DND-41 (cell line): ENCODE results near the gene GABARAPL1.

ENCODE experiments used
- ATAC-seq: fragments of 200-7000 bp; cut with Tn5 transposase; 3 replicates; pipeline ENCODE4 v1.9.1; 2021; ENCODE audit warnings: low read depth; ENCODE audit not compliant: insufficient read depth
- DNase-seq: peaks from one replicate; pipeline ENCODE4 v3.0.0-alpha.2; 2020
- H2AFZ ChIP-seq: 2 replicates; pipeline ENCODE4 v1.6.0; 2012; ENCODE audit warnings: low read depth, low read length
- H3K27ac ChIP-seq: 2 replicates; pipeline ENCODE4 v1.5.1; 2012; ENCODE audit warnings: low read length, inconsistent platforms
- H3K27me3 ChIP-seq: fragments of 200-600 bp; sonication (generic); 2 replicates; pipeline ENCODE4 v1.6.0; 2012; ENCODE audit warnings: low read length, mild to moderate bottlenecking, inconsistent platforms; ENCODE audit not compliant: insufficient read depth, poor library complexity
- H3K36me3 ChIP-seq: 2 replicates; pipeline ENCODE4 v1.5.1; 2012; ENCODE audit warnings: low read length, inconsistent platforms; ENCODE audit not compliant: insufficient read depth
- H3K4me1 ChIP-seq: 2 replicates; pipeline ENCODE4 v1.5.1; 2012; ENCODE audit warnings: mild to moderate bottlenecking, low read length; ENCODE audit not compliant: insufficient read depth
- H3K4me2 ChIP-seq: 2 replicates; pipeline ENCODE4 v1.6.0; 2012; ENCODE audit warnings: mild to moderate bottlenecking, moderate library complexity, low read length, inconsistent platforms; ENCODE audit not compliant: insufficient read depth
- H3K4me3 ChIP-seq, 2 experiments: fragments of 200-600 bp in 1 of 2; shearing (Covaris generic) in 1 of 2; 2 replicates each; pipeline ENCODE4 v1.5.1; 2012 to 2016; ENCODE audit warnings: inconsistent platforms in 2 of 2, low read length in 2 of 2, mild to moderate bottlenecking in 2 of 2, low read depth in 1 of 2, moderate library complexity in 1 of 2
- H3K79me2 ChIP-seq: 2 replicates; pipeline ENCODE4 v1.6.0; 2012; ENCODE audit warnings: low read length, inconsistent platforms; ENCODE audit not compliant: insufficient read depth
- H3K9ac ChIP-seq: 2 replicates; pipeline ENCODE4 v1.6.0; 2012; ENCODE audit warnings: low read depth, mild to moderate bottlenecking, inconsistent platforms, low read length, moderate library complexity
- H3K9me3 ChIP-seq: 2 replicates; pipeline ENCODE4 v1.5.1; 2012; ENCODE audit warnings: low read length, moderate library complexity, mild to moderate bottlenecking, inconsistent platforms; ENCODE audit not compliant: insufficient read depth, severe bottlenecking
- H4K20me1 ChIP-seq: 2 replicates; pipeline ENCODE4 v1.6.0; 2012; ENCODE audit warnings: low read length; ENCODE audit not compliant: insufficient read depth
- EZH2 ChIP-seq: IDR thresholded peaks from 3 replicates; pipeline ENCODE4 v1.6.1; 2012; ENCODE audit warnings: borderline replicate concordance, low read depth, mild to moderate bottlenecking, moderate library complexity, low read length, inconsistent platforms; ENCODE audit not compliant: severe bottlenecking
- TF ChIP-seq, protein P1 (sequence below): IDR thresholded peaks from 2 replicates; pipeline ENCODE4 v1.5.1; 2012; ENCODE audit warnings: borderline replicate concordance, low read length, moderate library complexity, mild to moderate bottlenecking; ENCODE audit not compliant: poor library complexity, severe bottlenecking; ENCODE audit errors: extremely low read depth

Gene GABARAPL1

DNA sequence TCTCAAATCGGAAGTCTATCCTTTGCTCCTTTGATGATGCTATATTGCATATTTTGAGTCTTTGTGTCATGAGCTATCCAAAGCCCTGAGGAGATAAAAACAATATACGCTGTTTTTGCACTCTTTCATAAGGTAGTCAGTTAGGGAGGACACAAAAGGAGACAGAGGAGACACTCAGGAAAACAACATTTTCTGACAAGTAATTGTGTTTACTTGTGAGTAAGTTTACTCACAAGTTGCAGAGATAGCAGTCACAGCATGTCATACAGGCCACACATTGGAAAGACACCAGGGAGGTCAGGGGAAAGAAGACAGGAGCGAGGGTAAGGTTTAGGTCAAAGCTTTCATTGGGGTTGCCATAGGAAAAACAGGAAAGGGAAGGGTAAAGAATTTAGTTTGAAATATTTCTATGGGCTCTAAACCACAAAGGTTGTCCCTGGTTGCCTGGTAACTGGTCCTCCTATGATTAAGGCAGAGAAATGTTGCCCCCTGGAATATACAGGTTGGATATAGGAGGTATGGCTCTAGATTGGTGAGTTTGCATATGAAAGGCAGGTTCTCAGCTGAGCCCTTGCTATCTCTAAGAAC lies 7.4 kb upstream of the GABARAPL1 start:
- no peak for ATAC-seq
- no peak overlapping the region for H3K4me2 ChIP-seq
- no peak overlapping the region for H2AFZ ChIP-seq
- no peak overlapping the region for H3K9ac ChIP-seq
- no peak overlapping the region for H3K4me3 ChIP-seq
- H3K4me1 ChIP-seq, result no peaks in the 10 kb centered on the region
- DNase-seq, result no peak
- no peaks in the 10 kb centered on the region for H3K27me3 ChIP-seq
- TF ChIP-seq EZH2, result no peak
- TF ChIP-seq, protein P1, sequence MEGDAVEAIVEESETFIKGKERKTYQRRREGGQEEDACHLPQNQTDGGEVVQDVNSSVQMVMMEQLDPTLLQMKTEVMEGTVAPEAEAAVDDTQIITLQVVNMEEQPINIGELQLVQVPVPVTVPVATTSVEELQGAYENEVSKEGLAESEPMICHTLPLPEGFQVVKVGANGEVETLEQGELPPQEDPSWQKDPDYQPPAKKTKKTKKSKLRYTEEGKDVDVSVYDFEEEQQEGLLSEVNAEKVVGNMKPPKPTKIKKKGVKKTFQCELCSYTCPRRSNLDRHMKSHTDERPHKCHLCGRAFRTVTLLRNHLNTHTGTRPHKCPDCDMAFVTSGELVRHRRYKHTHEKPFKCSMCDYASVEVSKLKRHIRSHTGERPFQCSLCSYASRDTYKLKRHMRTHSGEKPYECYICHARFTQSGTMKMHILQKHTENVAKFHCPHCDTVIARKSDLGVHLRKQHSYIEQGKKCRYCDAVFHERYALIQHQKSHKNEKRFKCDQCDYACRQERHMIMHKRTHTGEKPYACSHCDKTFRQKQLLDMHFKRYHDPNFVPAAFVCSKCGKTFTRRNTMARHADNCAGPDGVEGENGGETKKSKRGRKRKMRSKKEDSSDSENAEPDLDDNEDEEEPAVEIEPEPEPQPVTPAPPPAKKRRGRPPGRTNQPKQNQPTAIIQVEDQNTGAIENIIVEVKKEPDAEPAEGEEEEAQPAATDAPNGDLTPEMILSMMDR, result no peak
- no peaks in the 10 kb centered on the region for H3K9me3 ChIP-seq
- no peaks in the 10 kb centered on the region for H3K79me2 ChIP-seq
- H4K20me1 ChIP-seq, result no peaks in the 10 kb centered on the region
- no peaks in the 10 kb centered on the region for H3K36me3 ChIP-seq
- no peak overlapping the region for H3K27ac ChIP-seq

DNA sequence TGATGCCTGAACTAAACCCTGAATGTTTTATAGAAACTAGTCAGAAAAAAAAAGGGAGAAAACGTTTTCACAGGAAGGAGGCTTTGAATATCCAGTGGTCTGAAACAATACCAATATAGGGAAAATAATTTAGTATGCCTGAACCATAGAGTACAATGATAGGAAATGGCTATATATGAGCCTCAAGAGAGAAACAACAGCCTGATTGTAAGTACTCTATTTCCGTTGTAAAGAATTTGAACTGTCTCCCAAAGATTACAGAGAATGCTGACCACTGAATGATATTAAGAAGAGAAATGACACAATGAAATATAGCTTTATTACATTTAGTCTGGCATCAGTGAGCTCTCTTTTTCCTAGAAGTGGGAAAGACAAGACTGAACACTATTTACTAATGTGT lies 5.5 kb upstream of the GABARAPL1 start:
- Histone ChIP-seq H3K36me3 (no peaks in the 10 kb centered on the region), H4K20me1 (no peaks in the 10 kb centered on the region), H3K4me1 (peaks cover 3% of the 10 kb centered on the region), H3K4me3 (no peak overlapping the region), H3K27me3 (no peaks in the 10 kb centered on the region), H3K27ac (no peak overlapping the region), H3K9me3 (no peaks in the 10 kb centered on the region), H3K9ac (no peak overlapping the region), H3K4me2 (no peak overlapping the region), H3K79me2 (no peaks in the 10 kb centered on the region), H2AFZ (no peak overlapping the region)
- ATAC-seq (no peak), DNase-seq (no peak)
- TF ChIP-seq, protein P1, result no peak
- no peak for TF ChIP-seq EZH2

DNA sequence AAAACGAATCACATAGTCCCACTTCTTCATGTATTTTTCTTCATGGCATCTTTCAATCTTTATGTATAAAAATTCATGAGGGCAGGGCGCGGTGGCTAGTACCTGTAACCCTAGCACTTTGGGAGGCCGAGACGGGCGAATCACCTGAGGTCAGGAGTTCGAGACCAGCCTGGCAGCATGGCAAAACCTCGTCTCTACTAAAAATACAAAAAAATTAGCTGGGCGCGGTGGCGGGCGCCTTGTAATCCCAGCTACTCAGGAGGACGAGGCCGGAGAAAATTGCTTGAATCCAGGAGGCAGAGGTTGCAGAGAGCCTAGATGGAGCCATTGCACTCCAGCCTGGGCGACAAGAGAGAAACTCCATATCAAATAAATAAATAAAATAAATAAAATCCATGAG lies 2.5 kb upstream of the GABARAPL1 start:
- Histone ChIP-seq H3K4me1 (peaks cover 33% of the 10 kb centered on the region), H3K4me2 (no peak overlapping the region), H3K9ac (no peak overlapping the region), H4K20me1 (no peaks in the 10 kb centered on the region), H3K9me3 (no peaks in the 10 kb centered on the region), H3K4me3 (no peak overlapping the region), H2AFZ (no peak overlapping the region), H3K79me2 (no peaks in the 10 kb centered on the region), H3K36me3 (no peaks in the 10 kb centered on the region), H3K27me3 (peaks cover 10% of the 10 kb centered on the region), H3K27ac (no peak overlapping the region)
- no peak for TF ChIP-seq EZH2
- TF ChIP-seq, protein P1, result no peak
- ATAC-seq, result no peak
- DNase-seq, result no peak
